ENCODE results near the gene PDE4D. TPM values are rescaled to one million over a fixed set of nuclear protein-coding genes. Genes with fewer than 3 reads are reported as not detected.

PDE4D gene
- total and polyA plus RNA-seq, 2 of the 4 experiments (the other 2 are of a cell fraction), result 1.4 to 7.9 TPM

- no peak overlapping the region for H3K4ac ChIP-seq (ENCODE audit: low read depth, low read length)
- H3K14ac ChIP-seq (replicated peaks; ENCODE audit: low read depth, low read length), result no peak overlapping the region
- in situ Hi-C loops (cut with MboI; ENCODE audit: low sequenced_read_pairs) (no loop called here), intact Hi-C loops (cut with micrococcal nuclease) (no loop called here), dilution Hi-C loops (cut with HindIII; ENCODE audit: low sequenced_read_pairs, unreplicated experiment) (no loop called here)
- no peak overlapping the region for H2AK9ac ChIP-seq (replicated peaks; ENCODE audit: low read depth, low read length, poor library complexity)
- H2BK20ac ChIP-seq (ENCODE audit: low read depth, low read length), result no peak overlapping the region
- H3K36me3 ChIP-seq (ENCODE audit: control insufficient read depth, insufficient read depth, low read length), result no peaks in the 10 kb centered on the region
- H2BK120ac ChIP-seq (ENCODE audit: low read depth, low read length), result no peak overlapping the region
- no peaks in the 10 kb centered on the region for H3K9me1 ChIP-seq (ENCODE audit: insufficient read depth, low read length)
- no peaks in the 10 kb centered on the region for H4K20me1 ChIP-seq (ENCODE audit: insufficient read depth, low read length)
- H3K4me1 ChIP-seq (ENCODE audit: control insufficient read depth, insufficient read depth, low read length), result no peaks in the 10 kb centered on the region
- H3K9ac ChIP-seq (ENCODE audit: low read depth, low read length), result no peak overlapping the region
- DNase-seq, result no peak
- no peak overlapping the region for H3K4me2 ChIP-seq (ENCODE audit: low read depth, low read length)
- no peak overlapping the region for H3K56ac ChIP-seq (ENCODE audit: extremely low read depth, insufficient read depth, low read length)
- no TSS peak for BruUV-seq (replicated peaks)
- no peak for ATAC-seq (ENCODE audit: low read depth)
- no peak overlapping the region for H3K23ac ChIP-seq (ENCODE audit: low read depth, low read length)
- ChIA-PET CTCF (no interaction called here), POLR2A (ENCODE audit: unreplicated experiment) (no interaction called here)
- H3K27me3 ChIP-seq (ENCODE audit: control insufficient read depth, insufficient read depth, low read length), result no peaks in the 10 kb centered on the region
- no peaks in the 10 kb centered on the region for H3K79me1 ChIP-seq (ENCODE audit: low read depth in 1 of 2, low read length in 2 of 2)
- H4K5ac ChIP-seq (ENCODE audit: low read depth, low read length), result no peak overlapping the region
- H4K8ac ChIP-seq (ENCODE audit: low read depth in 2 of 2, low read length in 2 of 2), result no peak overlapping the region
- no peak overlapping the region for H3K27ac ChIP-seq (ENCODE audit: insufficient read depth, low read length)
- no peak overlapping the region for H2AFZ ChIP-seq (replicated peaks; ENCODE audit: low read length, poor library complexity)
- no peak overlapping the region for H3K18ac ChIP-seq (ENCODE audit: low read depth, low read length)
- H3K9me3 ChIP-seq (ENCODE audit: control insufficient read depth, insufficient read depth, low read length), result no peaks in the 10 kb centered on the region
- H2BK15ac ChIP-seq (ENCODE audit: low read depth, low read length), result no peak overlapping the region
- no peak overlapping the region for H3K4me3 ChIP-seq (ENCODE audit: insufficient read depth, low read depth, low read length)
- H2BK5ac ChIP-seq (ENCODE audit: low read depth, low read length, poor library complexity, severe bottlenecking), result no peak overlapping the region
- H2AK5ac ChIP-seq (ENCODE audit: low read depth, low read length), result no peak overlapping the region
- no CpG with 5 or more reads among the region's 3 CpGs for WGBS, 2 experiments (ENCODE audit: extremely low coverage in 2 of 2, insufficient read length in 1 of 2)
- H4K91ac ChIP-seq (ENCODE audit: insufficient read depth, low read depth, low read length), result no peak overlapping the region
- TF ChIP-seq MAFK (IDR thresholded peaks at IDR 0.05; ENCODE audit: low read depth, low read length) (peak; percentile 70), MAZ (IDR thresholded peaks at IDR 0.05; ENCODE audit: borderline replicate concordance, low read depth, low read length) (no peak)
Observed at GRCh38 chr5:59741599-59741998, 151.9 kb downstream of the PDE4D start.

All from IMR-90 (cell line).